ACHN (cell line): ENCODE measurements around the gene MRTFB.

Experiments used
- DNase-seq: peaks from one replicate; pipeline ENCODE4 v3.0.0-alpha.2; 2015
- in situ Hi-C: cut with HindIII; loops from 2 replicates; pipeline ENCODE4 v1.10.0; 2017; ENCODE audit warnings: low sequenced_read_pairs, low pct_ligation_motif_present, low pct_unique_long_range_greater_than_20kb

MRTFB gene

GRCh38 chr16:14097182-14097959 is 26.3 kb downstream of the MRTFB start:
- in situ Hi-C loops, result no loop called here
- no peak for DNase-seq

- no peak for DNase-seq
- in situ Hi-C loops, result no loop called here
Observed at GRCh38 chr16:14098081-14098480, 27.0 kb downstream of the MRTFB start.

GRCh38 chr16:14100825-14101224 is 29.7 kb downstream of the MRTFB start:
- in situ Hi-C loops, result no loop called here
- DNase-seq, result no peak

- no peak for DNase-seq
- in situ Hi-C loops, result no loop called here
Observed at GRCh38 chr16:14101415-14101814, 30.3 kb downstream of the MRTFB start.

- in situ Hi-C loops, result no loop called here
Observed at GRCh38 chr16:14102925-14103720, 32.0 kb downstream of the MRTFB start.

GRCh38 chr16:14104066-14104465 is 32.9 kb downstream of the MRTFB start:
- no peak for DNase-seq
- in situ Hi-C loops, result no loop called here

More at GRCh38 chr16:14102925-14103720, 32.0 kb downstream of the MRTFB start:
- DNase-seq, result no peak

GRCh38 chr16:14105760-14106375 is 34.7 kb downstream of the MRTFB start:
- no peak for DNase-seq
- in situ Hi-C loops, result no loop called here

GRCh38 chr16:14106457-14106856 is 35.3 kb downstream of the MRTFB start:
- DNase-seq, result no peak
- in situ Hi-C loops, result no loop called here

- in situ Hi-C loops, result no loop called here
- DNase-seq, result no peak
Observed at GRCh38 chr16:14106961-14107360, 35.8 kb downstream of the MRTFB start.

- in situ Hi-C loops, result no loop called here
- DNase-seq, result no peak
Observed at GRCh38 chr16:14109077-14109775, 38.1 kb downstream of the MRTFB start.

- DNase-seq, result no peak
- in situ Hi-C loops, result no loop called here
Observed at GRCh38 chr16:14109782-14110727, 38.9 kb downstream of the MRTFB start.

GRCh38 chr16:14110728-14111251 is 39.7 kb downstream of the MRTFB start:
- no peak for DNase-seq
- in situ Hi-C loops, result no loop called here

GRCh38 chr16:14111713-14112538 is 40.8 kb downstream of the MRTFB start:
- in situ Hi-C loops, result no loop called here
- DNase-seq, result no peak

GRCh38 chr16:14112539-14112856 is 41.4 kb downstream of the MRTFB start:
- in situ Hi-C loops, result no loop called here
- no peak for DNase-seq

- DNase-seq, result no peak
- in situ Hi-C loops, result no loop called here
Observed at GRCh38 chr16:14113344-14113743, 42.2 kb downstream of the MRTFB start.

- no peak for DNase-seq
- in situ Hi-C loops, result no loop called here
Observed at GRCh38 chr16:14117051-14117450, 45.9 kb downstream of the MRTFB start.

- DNase-seq, result no peak
- in situ Hi-C loops, result no loop called here
Observed at GRCh38 chr16:14119799-14120198, 48.7 kb downstream of the MRTFB start.
